ENCODE measurements around the gene CCR5AS.

CCR5AS gene

DNA sequence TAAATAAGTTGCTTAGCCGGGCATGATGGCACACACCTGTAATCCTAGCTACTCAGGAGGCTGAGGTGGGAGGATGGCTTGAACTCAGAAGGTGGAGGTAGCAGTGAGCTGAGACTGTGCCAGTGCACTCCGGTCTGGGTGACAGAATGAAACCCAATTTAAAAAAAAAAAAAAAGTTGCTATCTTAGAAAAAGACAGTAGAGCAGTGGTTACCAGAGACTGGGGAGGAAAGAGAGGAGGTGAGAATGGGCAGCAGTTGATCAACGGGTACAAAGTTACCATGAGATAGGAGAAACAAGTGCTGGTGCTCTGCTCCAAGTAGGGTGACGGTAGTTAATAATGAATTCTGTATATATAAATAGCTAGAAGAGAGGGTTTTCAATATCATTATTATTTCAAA, 53.8 kb downstream of the CCR5AS start:
- Histone ChIP-seq H3K4me1 (no peaks in the 10 kb centered on the region), H3K27me3 (no peaks in the 10 kb centered on the region), H3K36me3 (ENCODE audit: low read depth, missing control alignments) (no peaks in the 10 kb centered on the region), H3K4me3 (no peak overlapping the region), H3K9me3 (no peaks in the 10 kb centered on the region), H3K27ac (no peak overlapping the region)
- intact Hi-C loops (cut with DNase I; ENCODE audit: low total_unique reads): no loop called here
- DNase-seq: no peak
- WGBS, 2 donors: 74 to 78% methylated on average over 4 of the region's 4 CpGs
- no peak for TF ChIP-seq POLR2A (IDR thresholded peaks at IDR 0.05)
- TF ChIP-seq, protein P1, sequence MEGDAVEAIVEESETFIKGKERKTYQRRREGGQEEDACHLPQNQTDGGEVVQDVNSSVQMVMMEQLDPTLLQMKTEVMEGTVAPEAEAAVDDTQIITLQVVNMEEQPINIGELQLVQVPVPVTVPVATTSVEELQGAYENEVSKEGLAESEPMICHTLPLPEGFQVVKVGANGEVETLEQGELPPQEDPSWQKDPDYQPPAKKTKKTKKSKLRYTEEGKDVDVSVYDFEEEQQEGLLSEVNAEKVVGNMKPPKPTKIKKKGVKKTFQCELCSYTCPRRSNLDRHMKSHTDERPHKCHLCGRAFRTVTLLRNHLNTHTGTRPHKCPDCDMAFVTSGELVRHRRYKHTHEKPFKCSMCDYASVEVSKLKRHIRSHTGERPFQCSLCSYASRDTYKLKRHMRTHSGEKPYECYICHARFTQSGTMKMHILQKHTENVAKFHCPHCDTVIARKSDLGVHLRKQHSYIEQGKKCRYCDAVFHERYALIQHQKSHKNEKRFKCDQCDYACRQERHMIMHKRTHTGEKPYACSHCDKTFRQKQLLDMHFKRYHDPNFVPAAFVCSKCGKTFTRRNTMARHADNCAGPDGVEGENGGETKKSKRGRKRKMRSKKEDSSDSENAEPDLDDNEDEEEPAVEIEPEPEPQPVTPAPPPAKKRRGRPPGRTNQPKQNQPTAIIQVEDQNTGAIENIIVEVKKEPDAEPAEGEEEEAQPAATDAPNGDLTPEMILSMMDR (IDR thresholded peaks at IDR 0.05): no peak

DNA sequence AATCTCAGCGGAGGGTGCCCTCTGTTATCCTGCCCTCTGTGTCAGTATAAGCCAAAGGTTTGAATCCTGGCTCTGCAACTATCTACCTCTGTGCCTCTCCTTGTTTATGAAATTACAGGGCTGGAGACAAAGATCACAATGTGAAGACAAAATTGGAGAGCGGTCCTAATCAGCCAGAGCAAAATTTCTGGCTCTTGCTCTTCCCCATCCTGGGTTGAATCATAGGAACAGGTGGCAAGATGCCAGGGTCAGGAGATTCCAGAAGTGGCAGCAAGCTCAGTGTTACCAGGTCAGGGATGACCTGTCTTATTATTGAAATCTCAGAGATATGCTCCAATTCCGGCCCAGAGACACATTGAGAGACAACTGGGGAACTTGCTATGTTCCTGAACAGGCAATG, 55.2 kb downstream of the CCR5AS start:
- no peak for TF ChIP-seq POLR2A (IDR thresholded peaks at IDR 0.05)
- TF ChIP-seq, protein P1 (IDR thresholded peaks at IDR 0.05): no peak
- no peaks in the 10 kb centered on the region for H3K9me3 ChIP-seq
- H3K4me1 ChIP-seq: no peaks in the 10 kb centered on the region
- H3K4me3 ChIP-seq: no peak overlapping the region
- 85 to 89% methylated on average over 3 of the region's 3 CpGs for WGBS, 2 donors
- H3K27me3 ChIP-seq: no peaks in the 10 kb centered on the region
- intact Hi-C loops (cut with DNase I; ENCODE audit: low total_unique reads): no loop called here
- no peak overlapping the region for H3K27ac ChIP-seq
- H3K36me3 ChIP-seq (ENCODE audit: low read depth, missing control alignments): no peaks in the 10 kb centered on the region
- DNase-seq: no peak

DNA sequence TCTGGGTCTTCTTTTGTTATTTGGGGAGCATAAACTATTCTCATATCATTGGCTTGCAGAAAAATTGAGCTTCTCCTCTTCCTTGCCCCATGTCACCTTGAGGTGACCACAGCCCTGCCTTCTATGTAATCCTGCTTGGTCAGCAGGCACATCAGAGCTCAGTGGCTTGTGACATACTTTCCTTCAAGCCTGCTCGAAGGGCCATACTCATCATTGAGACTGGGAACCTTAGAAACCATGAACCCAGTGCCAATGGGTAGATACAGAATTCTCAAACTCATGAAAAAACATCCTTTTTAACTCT, 56.7 kb downstream of the CCR5AS start:
- H3K27me3 ChIP-seq: no peaks in the 10 kb centered on the region
- no peaks in the 10 kb centered on the region for H3K9me3 ChIP-seq
- H3K27ac ChIP-seq: no peak overlapping the region
- 79 to 86% methylated on average over 1 of the region's 1 CpG for WGBS, 2 donors
- TF ChIP-seq POLR2A (IDR thresholded peaks at IDR 0.05): no peak
- TF ChIP-seq, protein P1 (IDR thresholded peaks at IDR 0.05): no peak
- no peaks in the 10 kb centered on the region for H3K36me3 ChIP-seq (ENCODE audit: low read depth, missing control alignments)
- no peaks in the 10 kb centered on the region for H3K4me1 ChIP-seq
- DNase-seq: no peak
- no peak overlapping the region for H3K4me3 ChIP-seq
- intact Hi-C loops (cut with DNase I; ENCODE audit: low total_unique reads): no loop called here

DNA sequence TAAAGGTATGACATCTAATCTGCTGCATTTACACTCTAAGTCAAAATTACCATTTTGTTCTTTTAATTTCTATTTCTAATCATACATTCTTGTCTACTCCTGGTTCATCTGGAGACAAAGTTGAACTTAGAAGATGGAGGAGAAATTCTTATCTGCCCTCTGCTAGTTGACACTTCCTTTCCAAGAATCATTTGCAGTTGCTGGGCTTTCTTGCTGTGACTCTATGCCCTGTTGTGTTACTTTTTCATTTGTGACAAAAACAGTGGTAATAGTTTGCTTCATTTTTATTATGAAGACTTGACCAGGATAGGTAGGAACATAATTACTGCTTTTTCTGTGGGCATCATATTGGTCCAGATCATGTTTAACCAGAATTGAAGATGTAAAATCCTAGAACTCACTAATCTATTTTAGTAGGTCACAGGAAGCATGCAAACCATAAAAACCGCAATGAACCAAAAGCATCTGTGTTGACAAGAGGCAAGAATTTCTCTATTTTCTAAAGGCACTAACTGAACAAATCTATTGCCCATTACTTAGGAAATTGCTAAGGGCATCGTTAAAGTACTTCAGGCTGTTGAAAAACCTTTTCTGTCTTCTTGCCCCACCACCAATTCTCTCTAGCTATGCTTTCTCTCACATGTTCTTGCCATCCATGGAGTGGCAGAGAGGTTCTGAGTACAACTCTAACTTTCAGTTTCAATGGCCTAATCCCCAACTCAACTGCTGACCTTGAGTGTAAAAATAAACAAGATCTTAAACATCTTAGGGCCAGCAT, 57.2 kb downstream of the CCR5AS start:
- Histone ChIP-seq H3K4me1 (no peaks in the 10 kb centered on the region), H3K27ac (no peak overlapping the region), H3K4me3 (no peak overlapping the region), H3K27me3 (no peaks in the 10 kb centered on the region), H3K36me3 (ENCODE audit: low read depth, missing control alignments) (no peaks in the 10 kb centered on the region), H3K9me3 (no peaks in the 10 kb centered on the region)
- DNase-seq: no peak
- TF ChIP-seq, protein P1 (IDR thresholded peaks at IDR 0.05): no peak
- no peak for TF ChIP-seq POLR2A (IDR thresholded peaks at IDR 0.05)
- intact Hi-C loops (cut with DNase I; ENCODE audit: low total_unique reads): no loop called here
- WGBS, 2 donors: 78 to 86% methylated on average over 2 of the region's 2 CpGs

DNA sequence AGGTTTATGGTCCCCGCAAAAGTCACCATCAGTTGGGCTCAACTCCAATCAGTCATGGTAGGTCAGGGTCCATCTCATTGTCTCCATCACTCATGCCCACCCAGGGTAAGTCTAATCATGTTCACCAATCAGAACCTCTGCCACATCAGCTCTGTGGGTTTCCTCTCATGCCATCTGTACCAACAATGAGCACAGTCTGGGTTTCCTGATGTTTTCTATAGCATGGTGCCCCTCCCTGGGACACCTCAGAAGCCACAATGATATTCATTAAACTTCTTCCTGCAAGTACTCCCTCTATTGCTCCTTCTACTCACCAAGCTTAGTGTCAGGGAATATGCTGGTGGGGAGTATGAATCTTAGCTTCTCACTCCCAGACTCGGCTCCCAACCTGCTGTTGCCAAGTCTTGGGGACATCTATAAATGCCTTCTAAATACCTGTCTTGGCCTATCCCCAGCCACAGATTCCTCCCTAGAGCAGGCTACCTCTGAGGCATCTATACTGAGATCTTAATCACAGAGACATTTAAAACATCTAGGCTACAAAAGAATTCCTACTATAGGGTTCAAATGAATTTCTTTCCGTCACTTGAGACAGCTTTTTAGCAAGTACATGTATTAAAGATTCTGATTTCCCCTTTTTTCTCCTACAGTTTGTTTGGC, 57.9 kb downstream of the CCR5AS start:
- TF ChIP-seq, protein P1 (IDR thresholded peaks at IDR 0.05): no peak
- TF ChIP-seq POLR2A (IDR thresholded peaks at IDR 0.05): no peak
- no peak for DNase-seq
- intact Hi-C loops (cut with DNase I; ENCODE audit: low total_unique reads): no loop called here
- Histone ChIP-seq H3K9me3 (no peaks in the 10 kb centered on the region), H3K36me3 (ENCODE audit: low read depth, missing control alignments) (no peaks in the 10 kb centered on the region), H3K4me1 (no peaks in the 10 kb centered on the region), H3K4me3 (no peak overlapping the region), H3K27ac (no peak overlapping the region), H3K27me3 (no peaks in the 10 kb centered on the region)
- 90 to 92% methylated on average over 3 of the region's 3 CpGs for WGBS, 2 donors

Measured in testis (tissue), 2 donors.